ENCODE data around the gene COLEC12. TPM values are rescaled to one million over a fixed set of nuclear protein-coding genes. Genes with fewer than 3 reads are reported as not detected.
"Not testable (repeated sequence)": the region's sequence is repeated elsewhere in the genome, so short reads cannot be mapped to it uniquely, and the experiment has no call there.

COLEC12 gene
- total RNA-seq, 2 experiments from 2014 or later, result not detected

- ChIA-PET CTCF (no interaction called here), POLR2A (no interaction called here)
These were observed 163.8 kb downstream of the COLEC12 start for GRCh38 chr18:336713-337112.

- CTCF ChIA-PET, result no interaction called here
- POLR2A ChIA-PET, result no interaction called here
These were observed 164.8 kb downstream of the COLEC12 start for GRCh38 chr18:335733-336132.

- CTCF ChIA-PET, result no interaction called here
- POLR2A ChIA-PET, result no interaction called here
These were observed 165.8 kb downstream of the COLEC12 start for GRCh38 chr18:334575-335132.

GRCh38 chr18:332721-333510 lies 167.6 kb downstream of the COLEC12 start:
- ChIA-PET POLR2A (no interaction called here), CTCF (no interaction called here)

GRCh38 chr18:332007-332406 lies 168.5 kb downstream of the COLEC12 start:
- ChIA-PET POLR2A (no interaction called here), CTCF (no interaction called here)

- ChIA-PET CTCF (no interaction called here), POLR2A (no interaction called here)
These were observed 169.2 kb downstream of the COLEC12 start for GRCh38 chr18:331221-331821.

- CTCF ChIA-PET, result no interaction called here
- POLR2A ChIA-PET, result no interaction called here
These were observed 171.6 kb downstream of the COLEC12 start for GRCh38 chr18:328928-329327.

- CTCF ChIA-PET, result no interaction called here
- POLR2A ChIA-PET, result no interaction called here
These were observed 173.7 kb downstream of the COLEC12 start for GRCh38 chr18:326846-327245.

GRCh38 chr18:323253-323622 lies 177.3 kb downstream of the COLEC12 start:
- ChIA-PET CTCF (no interaction called here), POLR2A (no interaction called here)

GRCh38 chr18:321865-322467 lies 178.5 kb downstream of the COLEC12 start:
- POLR2A ChIA-PET, result no interaction called here
- CTCF ChIA-PET, result no interaction called here

- ChIA-PET CTCF (no interaction called here), POLR2A (interaction anchor here (0.5 kb wide), 1 partner anchor 174 kb away, joined by 3 read pairs; no protein-coding TSS in a partner anchor)
These were observed 180.3 kb downstream of the COLEC12 start for GRCh38 chr18:320155-320554.

- ChIA-PET CTCF (no interaction called here), POLR2A (no interaction called here)
These were observed 180.8 kb downstream of the COLEC12 start for GRCh38 chr18:319720-320119.

- POLR2A ChIA-PET, result no interaction called here
- CTCF ChIA-PET, result no interaction called here
These were observed 181.7 kb downstream of the COLEC12 start for GRCh38 chr18:318791-319291.

GRCh38 chr18:317618-318017 lies 182.9 kb downstream of the COLEC12 start:
- CTCF ChIA-PET, result no interaction called here
- POLR2A ChIA-PET, result no interaction called here

- ChIA-PET CTCF (no interaction called here), POLR2A (no interaction called here)
These were observed 184.1 kb downstream of the COLEC12 start for GRCh38 chr18:316393-316792.

GRCh38 chr18:313931-314330 lies 186.6 kb downstream of the COLEC12 start:
- CTCF ChIA-PET, result no interaction called here

GRCh38 chr18:312415-312814 lies 188.1 kb downstream of the COLEC12 start:
- POLR2A ChIA-PET, result no interaction called here
- CTCF ChIA-PET, result no interaction called here

More at GRCh38 chr18:313931-314330, 186.6 kb downstream of the COLEC12 start:
- POLR2A ChIA-PET, result no interaction called here

- ChIA-PET POLR2A (no interaction called here), CTCF (no interaction called here)
These were observed 190.5 kb downstream of the COLEC12 start for GRCh38 chr18:310042-310441.

- POLR2A ChIA-PET, CTCF ChIA-PET: not testable (repeated sequence)
These were observed 192.4 kb downstream of the COLEC12 start for GRCh38 chr18:308086-308485.

- CTCF ChIA-PET, result no interaction called here
- POLR2A ChIA-PET, result no interaction called here
These were observed 193.8 kb downstream of the COLEC12 start for GRCh38 chr18:306608-307255.
